Activated naive CD8-positive, alpha-beta T cell treated with anti-CD3 and anti-CD28 coated beads for 36 hours (primary cell): ENCODE measurements around the gene MYRIP. TPM values are rescaled to one million over a fixed set of nuclear protein-coding genes. Genes with fewer than 3 reads are reported as not detected.

Experiments
- DNase-seq: peaks from one replicate; pipeline ENCODE4 v3.0.0; 2021
- H3K27ac Mint-ChIP-seq: one replicate; pipeline ENCODE4 v1.8.0; 2022; ENCODE audit warnings: mild to moderate bottlenecking, moderate library complexity, mixed read lengths
- H3K27me3 Mint-ChIP-seq: one replicate; pipeline ENCODE4 v1.8.0; 2022; ENCODE audit warnings: mild to moderate bottlenecking, mixed read lengths
- H3K36me3 Mint-ChIP-seq: one replicate; pipeline ENCODE4 v1.8.0; 2021; ENCODE audit warnings: mild to moderate bottlenecking, mixed read lengths
- H3K4me1 Mint-ChIP-seq: one replicate; pipeline ENCODE4 v1.8.0; 2021; ENCODE audit warnings: mixed read lengths
- H3K4me3 Mint-ChIP-seq: one replicate; pipeline ENCODE4 v1.8.0; 2022; ENCODE audit warnings: mild to moderate bottlenecking, moderate library complexity, mixed read lengths
- H3K9me3 Mint-ChIP-seq: one replicate; pipeline ENCODE4 v1.8.0; 2022; ENCODE audit warnings: mixed read lengths
- total RNA-seq, 2 experiments: library from RNA; stranded (reverse); gene quantifications; one replicate each; pipeline ENCODE4 v1.2.3, GENCODE V29; 2021

Gene MYRIP
- total RNA-seq, 2 experiments from 2014 or later, result not detected

- DNase-seq, result no peak
- H3K36me3 Mint-ChIP-seq, result no peaks in the 10 kb centered on the region
- H3K4me3 Mint-ChIP-seq, result no peak overlapping the region
- H3K27ac Mint-ChIP-seq, result no peak overlapping the region
- no peaks in the 10 kb centered on the region for H3K4me1 Mint-ChIP-seq
- no peaks in the 10 kb centered on the region for H3K27me3 Mint-ChIP-seq
- no peaks in the 10 kb centered on the region for H3K9me3 Mint-ChIP-seq
These were observed 438.5 kb downstream of the MYRIP start for GRCh38 chr3:40247714-40248454.

GRCh38 chr3:40248591-40248990, 439.2 kb downstream of the MYRIP start:
- Mint-ChIP-seq H3K9me3 (no peaks in the 10 kb centered on the region), H3K27me3 (no peaks in the 10 kb centered on the region), H3K4me3 (no peak overlapping the region), H3K27ac (no peak overlapping the region), H3K36me3 (no peaks in the 10 kb centered on the region), H3K4me1 (no peaks in the 10 kb centered on the region)
- DNase-seq, result no peak

GRCh38 chr3:40249168-40249567, 439.8 kb downstream of the MYRIP start:
- Mint-ChIP-seq H3K4me1 (no peaks in the 10 kb centered on the region), H3K9me3 (no peaks in the 10 kb centered on the region), H3K4me3 (no peak overlapping the region), H3K27ac (no peak overlapping the region), H3K36me3 (no peaks in the 10 kb centered on the region), H3K27me3 (no peaks in the 10 kb centered on the region)
- no peak for DNase-seq

GRCh38 chr3:40254491-40254890, 445.1 kb downstream of the MYRIP start:
- H3K4me1 Mint-ChIP-seq, result no peaks in the 10 kb centered on the region
- no peaks in the 10 kb centered on the region for H3K9me3 Mint-ChIP-seq
- no peaks in the 10 kb centered on the region for H3K36me3 Mint-ChIP-seq
- no peak overlapping the region for H3K4me3 Mint-ChIP-seq
- H3K27me3 Mint-ChIP-seq, result no peaks in the 10 kb centered on the region
- DNase-seq, result no peak
- H3K27ac Mint-ChIP-seq, result no peak overlapping the region

- Mint-ChIP-seq H3K36me3 (no peaks in the 10 kb centered on the region), H3K9me3 (no peaks in the 10 kb centered on the region)
These were observed 445.5 kb downstream of the MYRIP start for GRCh38 chr3:40254891-40255290.

GRCh38 chr3:40255532-40255931, 446.1 kb downstream of the MYRIP start:
- no peaks in the 10 kb centered on the region for H3K36me3 Mint-ChIP-seq
- no peak for DNase-seq
- H3K27me3 Mint-ChIP-seq, result no peaks in the 10 kb centered on the region
- H3K4me1 Mint-ChIP-seq, result no peaks in the 10 kb centered on the region
- H3K27ac Mint-ChIP-seq, result no peak overlapping the region
- no peaks in the 10 kb centered on the region for H3K9me3 Mint-ChIP-seq
- H3K4me3 Mint-ChIP-seq, result no peak overlapping the region

More at GRCh38 chr3:40254891-40255290, 445.5 kb downstream of the MYRIP start:
- Mint-ChIP-seq H3K27me3 (no peaks in the 10 kb centered on the region), H3K27ac (no peak overlapping the region), H3K4me1 (no peaks in the 10 kb centered on the region), H3K4me3 (no peak overlapping the region)
- no peak for DNase-seq

GRCh38 chr3:40258064-40258463, 448.7 kb downstream of the MYRIP start:
- Mint-ChIP-seq H3K36me3 (no peaks in the 10 kb centered on the region), H3K9me3 (no peaks in the 10 kb centered on the region), H3K27me3 (no peaks in the 10 kb centered on the region), H3K4me1 (no peaks in the 10 kb centered on the region), H3K4me3 (no peak overlapping the region), H3K27ac (no peak overlapping the region)
- no peak for DNase-seq

- H3K27me3 Mint-ChIP-seq, result no peaks in the 10 kb centered on the region
- no peaks in the 10 kb centered on the region for H3K9me3 Mint-ChIP-seq
- H3K36me3 Mint-ChIP-seq, result no peaks in the 10 kb centered on the region
- H3K4me1 Mint-ChIP-seq, result no peaks in the 10 kb centered on the region
- no peak overlapping the region for H3K27ac Mint-ChIP-seq
- no peak for DNase-seq
- no peak overlapping the region for H3K4me3 Mint-ChIP-seq
These were observed 449.1 kb downstream of the MYRIP start for GRCh38 chr3:40258555-40258954.

- no peak overlapping the region for H3K27ac Mint-ChIP-seq
- H3K36me3 Mint-ChIP-seq, result no peaks in the 10 kb centered on the region
- no peak overlapping the region for H3K4me3 Mint-ChIP-seq
- no peak for DNase-seq
- H3K4me1 Mint-ChIP-seq, result no peaks in the 10 kb centered on the region
- H3K27me3 Mint-ChIP-seq, result no peaks in the 10 kb centered on the region
- no peaks in the 10 kb centered on the region for H3K9me3 Mint-ChIP-seq
These were observed 452.9 kb downstream of the MYRIP start for GRCh38 chr3:40262331-40262730.

- H3K27ac Mint-ChIP-seq, result no peak overlapping the region
- no peak overlapping the region for H3K4me3 Mint-ChIP-seq
- no peak for DNase-seq
- H3K4me1 Mint-ChIP-seq, result no peaks in the 10 kb centered on the region
- H3K9me3 Mint-ChIP-seq, result no peaks in the 10 kb centered on the region
- H3K27me3 Mint-ChIP-seq, result no peaks in the 10 kb centered on the region
- no peaks in the 10 kb centered on the region for H3K36me3 Mint-ChIP-seq
These were observed 455.0 kb downstream of the MYRIP start for GRCh38 chr3:40264451-40264850.

GRCh38 chr3:40265181-40265580, 455.8 kb downstream of the MYRIP start:
- no peaks in the 10 kb centered on the region for H3K27me3 Mint-ChIP-seq
- H3K36me3 Mint-ChIP-seq, result no peaks in the 10 kb centered on the region
- H3K9me3 Mint-ChIP-seq, result no peaks in the 10 kb centered on the region
- no peak overlapping the region for H3K27ac Mint-ChIP-seq
- no peaks in the 10 kb centered on the region for H3K4me1 Mint-ChIP-seq
- no peak for DNase-seq
- no peak overlapping the region for H3K4me3 Mint-ChIP-seq

- peaks cover 5% of the 10 kb centered on the region for H3K4me1 Mint-ChIP-seq
These were observed 458.7 kb downstream of the MYRIP start for GRCh38 chr3:40267937-40268724.

GRCh38 chr3:40268802-40269524, 459.6 kb downstream of the MYRIP start:
- Mint-ChIP-seq H3K4me1 (peaks cover 5% of the 10 kb centered on the region), H3K27ac (no peak overlapping the region), H3K36me3 (peaks cover 4% of the 10 kb centered on the region), H3K27me3 (no peaks in the 10 kb centered on the region), H3K9me3 (peaks cover 2% of the 10 kb centered on the region), H3K4me3 (no peak overlapping the region)
- no peak for DNase-seq

More at GRCh38 chr3:40267937-40268724, 458.7 kb downstream of the MYRIP start:
- Mint-ChIP-seq H3K27me3 (no peaks in the 10 kb centered on the region), H3K27ac (no peak overlapping the region), H3K36me3 (peaks cover 3% of the 10 kb centered on the region), H3K9me3 (peaks cover 2% of the 10 kb centered on the region), H3K4me3 (no peak overlapping the region)
- DNase-seq, result no peak

GRCh38 chr3:40278791-40279190, 469.4 kb downstream of the MYRIP start:
- peaks cover 4% of the 10 kb centered on the region for H3K9me3 Mint-ChIP-seq
- H3K4me3 Mint-ChIP-seq, result no peak overlapping the region
- peaks cover 2% of the 10 kb centered on the region for H3K4me1 Mint-ChIP-seq
- no peaks in the 10 kb centered on the region for H3K27me3 Mint-ChIP-seq
- DNase-seq, result no peak
- no peak overlapping the region for H3K27ac Mint-ChIP-seq
- H3K36me3 Mint-ChIP-seq, result peaks cover 13% of the 10 kb centered on the region

GRCh38 chr3:40281995-40282394, 472.6 kb downstream of the MYRIP start:
- Mint-ChIP-seq H3K9me3 (peaks cover 3% of the 10 kb centered on the region), H3K27me3 (no peaks in the 10 kb centered on the region), H3K4me3 (no peak overlapping the region), H3K4me1 (peaks cover 2% of the 10 kb centered on the region), H3K36me3 (peaks cover 11% of the 10 kb centered on the region), H3K27ac (no peak overlapping the region)
- DNase-seq, result no peak
